ENCODE measurements around the gene GFI1B.
"Not testable (repeated sequence)": the region's sequence is repeated elsewhere in the genome, so short reads cannot be mapped to it uniquely, and the experiment has no call there.

GFI1B gene

DNA sequence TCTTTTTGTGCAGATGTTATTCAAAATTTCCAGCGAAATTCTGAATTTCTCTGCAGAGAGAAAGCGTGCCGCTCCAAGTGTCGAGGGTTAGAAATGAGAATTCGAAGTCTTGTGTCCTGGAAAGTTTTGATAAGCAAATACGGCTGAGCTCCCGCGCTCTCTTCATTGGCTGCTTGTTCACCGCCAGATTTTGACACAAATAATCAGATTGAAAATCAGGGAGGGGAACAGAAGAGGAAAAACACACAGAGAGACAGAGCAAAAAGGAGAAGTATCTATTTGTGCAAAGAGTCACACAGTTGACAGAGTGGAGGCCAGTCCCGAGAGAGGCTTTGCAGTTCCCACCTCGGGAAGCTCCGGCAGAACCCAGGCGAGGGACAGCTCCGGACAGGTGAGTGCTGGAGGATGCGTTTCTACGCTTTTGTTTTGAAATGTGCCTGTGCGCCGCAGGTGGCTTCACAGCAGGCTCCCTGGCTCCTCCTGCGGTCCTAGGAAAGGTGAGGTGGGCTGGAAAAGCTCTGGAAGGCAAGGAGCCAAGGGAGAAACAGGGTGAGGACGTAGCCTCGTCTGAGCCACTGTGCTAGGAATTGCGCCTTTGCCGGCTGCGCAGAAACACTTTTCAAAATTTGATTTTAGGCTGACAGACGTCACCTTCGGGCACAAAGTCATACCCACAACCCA, at the start of gene GFI1B:
GFI1B (plus strand) TSS at position 244 of the 681 bp plus-strand sequence. CDS start 7,985 bp downstream, outside the sequence.
- DNase-seq = no peak

DNA sequence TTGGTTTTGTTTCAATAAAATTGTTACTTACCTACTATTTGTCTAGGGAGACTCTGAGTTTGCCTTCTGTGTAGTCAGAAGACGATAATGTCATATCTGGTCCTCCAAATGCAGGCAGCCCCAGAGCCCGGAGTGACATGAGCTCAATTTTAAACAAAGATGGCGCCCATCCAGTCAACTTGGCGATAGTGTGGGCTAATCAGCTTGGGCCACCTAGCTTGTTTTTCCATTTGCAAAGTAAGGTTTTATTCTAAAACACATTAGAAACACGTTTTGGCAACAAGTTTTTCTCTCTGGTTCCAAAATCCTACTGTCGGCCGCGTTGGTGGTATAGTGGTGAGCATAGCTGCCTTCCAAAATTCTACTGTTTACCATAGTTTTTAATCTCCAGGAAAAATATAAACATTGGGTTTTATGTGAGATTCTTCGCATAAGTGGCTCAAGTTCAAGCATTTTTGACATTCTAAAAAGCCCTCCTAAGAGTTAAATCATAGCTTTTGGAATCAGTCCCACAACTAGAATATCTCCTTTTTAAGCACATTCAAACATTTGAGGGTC, 47.2 kb upstream of the GFI1B start:
- DNase-seq = no peak

DNA sequence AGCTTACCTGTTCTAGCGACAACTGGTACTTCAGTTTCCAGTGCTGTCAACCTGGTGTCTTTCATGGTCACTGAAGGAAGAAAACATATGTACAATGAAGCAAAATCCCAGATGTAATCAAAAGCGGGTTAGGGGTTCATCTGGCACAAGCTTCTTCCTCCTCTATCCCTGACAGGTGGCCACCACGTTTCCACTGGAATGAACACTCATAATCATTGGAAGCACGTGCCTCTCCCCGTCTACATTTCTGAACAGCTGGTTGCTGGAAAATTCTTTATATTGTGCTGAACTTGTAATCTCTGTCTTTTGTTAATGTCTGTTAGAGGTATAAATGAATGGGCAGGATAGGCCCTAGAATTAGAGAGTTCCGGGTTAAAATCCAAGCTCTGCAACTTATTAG, 43.5 kb upstream of the GFI1B start:
- DNase-seq = no peak

DNA sequence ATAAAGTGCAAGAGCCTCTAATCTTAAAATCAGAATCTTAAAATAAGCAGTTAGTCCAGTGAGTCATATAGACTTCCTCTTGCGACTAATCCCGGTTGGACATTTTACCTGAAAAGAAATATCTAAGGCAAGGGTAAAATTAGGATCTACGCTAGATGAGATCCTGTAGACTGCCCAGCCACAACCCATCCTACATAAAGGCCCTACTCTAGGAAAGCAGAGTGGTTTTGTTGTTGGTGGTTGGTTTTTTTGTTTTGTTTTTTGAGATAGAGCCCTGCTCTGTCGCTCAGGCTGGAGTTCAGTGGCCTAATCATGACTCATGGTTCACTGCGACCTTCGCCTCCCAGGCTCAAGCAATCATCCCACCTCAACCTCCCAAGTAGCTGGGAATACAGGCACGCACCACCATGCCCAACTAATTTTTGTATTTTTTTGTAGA, 41.0 kb upstream of the GFI1B start:
- DNase-seq = no peak

DNA sequence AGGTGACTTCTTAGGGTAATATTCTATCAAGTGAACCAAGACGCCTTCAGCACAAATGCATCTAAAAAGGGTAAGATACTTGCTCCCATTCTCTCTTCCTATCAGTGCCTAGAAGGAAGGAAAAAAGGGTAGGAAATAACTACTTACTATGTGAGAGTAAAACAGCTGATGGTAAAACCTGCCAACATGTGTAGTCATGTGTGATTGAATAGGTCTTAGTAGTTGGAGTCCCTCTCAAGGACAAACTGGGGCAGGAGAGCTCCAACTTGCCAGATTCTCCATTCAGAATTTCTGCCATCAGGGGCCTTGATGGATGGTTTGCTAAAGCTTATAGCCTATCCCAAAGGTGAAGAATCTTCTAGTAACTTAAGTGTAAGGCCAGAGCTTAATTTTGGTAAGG, 39.3 kb upstream of the GFI1B start:
- no peak for DNase-seq

DNA sequence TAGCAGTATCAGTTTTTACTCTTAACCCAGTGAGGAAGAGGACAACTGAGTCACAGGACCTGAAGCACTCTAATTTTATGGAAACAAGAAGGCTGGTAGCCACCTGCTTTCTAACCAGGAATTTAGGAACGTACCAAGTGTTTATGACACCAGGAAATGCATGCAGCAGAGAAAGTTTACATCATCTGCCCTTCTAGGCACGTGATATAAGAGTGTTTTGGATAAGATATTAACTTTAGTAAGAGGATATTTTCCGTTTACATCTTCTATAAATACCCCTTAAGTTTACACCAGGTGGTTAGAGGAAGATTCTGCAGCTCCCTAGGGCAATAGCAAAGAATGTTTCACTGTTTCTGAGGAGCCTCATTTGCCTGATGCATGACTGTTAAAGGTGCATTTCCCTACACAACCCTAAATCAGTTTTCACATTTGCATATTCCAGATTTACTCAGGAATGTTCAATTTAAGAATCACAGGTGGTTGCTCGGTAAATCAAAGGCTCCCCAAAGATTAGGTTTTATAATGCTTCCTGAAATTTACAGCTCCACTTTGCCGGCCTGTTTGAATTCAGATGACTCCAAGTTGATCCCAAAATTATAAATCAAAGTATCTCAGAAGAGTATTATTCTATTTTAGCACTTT, 35.8 kb upstream of the GFI1B start:
- DNase-seq = no peak

DNA sequence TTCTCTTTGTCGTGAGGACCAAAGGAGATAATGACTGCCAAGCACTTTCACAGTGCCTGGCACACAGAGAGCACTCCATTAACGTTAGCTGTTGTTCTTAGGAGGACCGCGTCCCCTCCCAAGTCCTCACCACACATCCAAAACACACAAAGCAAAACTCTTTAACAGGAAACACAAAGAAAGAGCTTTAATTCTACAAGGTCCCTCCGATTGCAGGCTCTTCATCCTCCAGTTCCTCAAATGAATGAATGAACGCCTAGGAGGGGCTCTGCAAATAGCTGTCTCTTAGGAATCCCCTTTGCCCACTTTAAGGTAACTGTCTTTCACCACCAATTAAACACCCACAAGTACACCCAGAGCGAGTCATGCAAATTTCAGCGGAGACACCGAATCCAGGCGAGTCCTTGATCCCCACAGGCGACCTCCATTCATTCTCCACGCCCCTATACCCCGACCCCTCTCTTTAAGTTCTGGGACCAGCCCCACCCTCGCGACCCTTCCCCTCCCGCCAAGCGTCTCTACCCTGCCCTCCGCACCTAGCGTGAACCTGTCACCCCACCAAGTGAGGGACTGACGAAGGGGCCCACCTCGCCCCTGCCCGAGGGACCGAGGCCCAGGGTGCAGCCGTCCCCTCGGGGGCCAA, 34.7 kb upstream of the GFI1B start:
- peak; percentile 7 for DNase-seq

DNA sequence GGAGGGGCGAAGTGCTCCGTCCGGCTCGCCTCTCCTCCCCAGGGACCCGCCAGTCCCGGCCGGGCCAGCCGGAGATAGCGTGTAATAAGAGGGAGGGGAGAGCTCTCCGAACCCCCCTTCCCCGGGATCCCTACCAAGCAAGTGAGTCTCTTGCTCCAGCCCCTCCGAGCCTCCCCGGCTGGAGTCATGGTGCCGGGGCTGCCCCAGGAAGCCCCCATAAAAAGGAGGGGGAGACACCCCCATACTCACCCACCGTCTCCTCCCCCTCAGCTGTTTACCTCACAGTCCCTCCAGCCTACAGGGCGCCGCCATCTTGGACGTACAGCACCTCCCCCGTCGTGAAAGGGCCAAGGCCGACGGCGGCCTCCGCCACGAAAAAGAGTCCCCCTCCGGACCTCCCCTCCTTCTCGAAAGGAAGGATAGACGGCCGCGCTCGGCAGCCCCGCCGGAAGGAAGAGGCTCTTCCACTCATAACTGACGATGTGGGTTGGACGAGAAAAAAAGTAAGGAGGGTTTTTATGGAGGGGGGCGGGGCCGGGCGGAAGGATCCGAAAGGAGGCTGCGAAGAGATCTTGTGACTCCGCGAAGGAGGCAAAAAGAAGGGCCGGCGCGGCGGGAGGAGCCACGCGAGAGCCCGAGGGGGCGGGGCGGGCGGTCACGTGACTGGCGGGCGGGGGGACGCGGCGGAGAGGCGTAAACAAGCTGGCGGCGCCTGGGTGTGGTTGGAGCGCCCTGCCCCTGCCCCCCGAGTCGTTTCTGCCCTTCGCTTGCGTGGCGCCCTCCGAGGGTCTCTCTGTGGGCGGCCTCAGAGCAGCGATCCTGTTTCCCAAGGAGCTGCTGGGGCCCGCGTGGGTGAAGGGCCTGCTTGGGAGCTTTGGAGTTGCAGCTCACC, 34.0 kb upstream of the GFI1B start, which contains the start of gene TSC1:
TSC1 (minus strand) TSS at position 323 of the 892 bp plus-strand sequence. CDS start 15,744 bp downstream, outside the sequence.
- DNase-seq = peak; percentile 87

DNA sequence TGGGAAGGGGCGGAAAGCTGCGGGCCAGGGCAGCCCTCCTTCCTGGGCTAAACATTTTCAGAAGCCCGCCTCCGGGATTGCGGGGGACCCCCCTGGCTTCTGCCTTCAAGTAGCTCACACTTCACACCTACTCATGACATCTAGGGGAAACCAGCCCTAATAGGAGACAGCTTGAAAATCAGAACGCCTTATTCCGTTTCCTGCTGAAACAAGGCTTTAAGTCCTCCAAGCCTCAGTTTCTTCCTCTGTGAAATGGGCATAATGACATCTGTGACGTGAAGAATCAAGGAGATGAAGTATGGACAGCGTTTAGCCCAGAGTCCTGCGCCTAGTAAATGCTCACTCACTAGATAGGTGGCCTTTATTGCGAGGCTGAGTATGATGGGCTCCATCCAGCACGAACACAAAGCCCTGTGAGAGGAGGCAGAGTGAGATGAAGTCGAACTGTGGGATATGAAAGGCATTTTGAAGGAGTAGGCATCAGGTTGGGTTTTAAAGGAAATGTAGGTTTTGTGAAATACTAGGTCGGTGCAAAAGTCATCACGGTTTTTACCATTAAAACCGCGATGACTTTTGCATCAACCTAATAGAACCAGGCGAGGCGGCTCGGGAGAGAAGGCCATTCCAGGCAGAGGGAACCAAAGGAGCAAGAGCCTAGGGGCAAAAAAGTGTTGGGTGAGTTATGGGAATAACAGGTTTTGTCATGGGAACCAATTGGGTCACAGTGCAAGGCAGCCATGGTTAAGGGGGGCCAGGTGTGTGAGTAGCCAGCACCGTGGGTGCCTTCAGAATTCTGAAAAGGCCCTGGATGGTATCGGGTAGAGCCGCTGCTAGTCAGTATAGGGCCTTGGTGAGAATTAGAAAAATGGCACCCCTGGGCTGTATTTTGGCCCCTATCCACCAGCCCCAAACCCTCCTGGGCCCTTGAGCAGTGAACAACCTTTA, 33.0 kb upstream of the GFI1B start:
- no peak for DNase-seq

DNA sequence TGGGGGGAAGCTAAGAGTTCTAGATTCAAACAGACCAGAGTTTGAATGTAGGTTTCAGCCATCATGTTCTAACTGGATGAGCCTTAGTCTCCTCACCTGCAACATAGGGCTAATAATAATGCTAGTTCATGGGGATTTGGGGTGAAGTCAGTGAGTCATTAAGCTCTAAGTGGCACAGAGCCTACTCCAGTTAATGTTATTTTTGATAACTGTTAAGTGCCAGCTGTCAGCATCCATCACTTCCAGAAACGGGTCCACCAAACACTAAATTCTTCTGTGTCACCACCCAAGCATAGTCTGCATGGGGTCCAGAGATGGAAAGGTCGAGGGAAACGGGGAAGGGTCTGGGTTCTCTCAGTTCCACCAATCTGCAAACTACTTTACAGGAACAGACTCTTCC, 32.3 kb upstream of the GFI1B start:
- no peak for DNase-seq

DNA sequence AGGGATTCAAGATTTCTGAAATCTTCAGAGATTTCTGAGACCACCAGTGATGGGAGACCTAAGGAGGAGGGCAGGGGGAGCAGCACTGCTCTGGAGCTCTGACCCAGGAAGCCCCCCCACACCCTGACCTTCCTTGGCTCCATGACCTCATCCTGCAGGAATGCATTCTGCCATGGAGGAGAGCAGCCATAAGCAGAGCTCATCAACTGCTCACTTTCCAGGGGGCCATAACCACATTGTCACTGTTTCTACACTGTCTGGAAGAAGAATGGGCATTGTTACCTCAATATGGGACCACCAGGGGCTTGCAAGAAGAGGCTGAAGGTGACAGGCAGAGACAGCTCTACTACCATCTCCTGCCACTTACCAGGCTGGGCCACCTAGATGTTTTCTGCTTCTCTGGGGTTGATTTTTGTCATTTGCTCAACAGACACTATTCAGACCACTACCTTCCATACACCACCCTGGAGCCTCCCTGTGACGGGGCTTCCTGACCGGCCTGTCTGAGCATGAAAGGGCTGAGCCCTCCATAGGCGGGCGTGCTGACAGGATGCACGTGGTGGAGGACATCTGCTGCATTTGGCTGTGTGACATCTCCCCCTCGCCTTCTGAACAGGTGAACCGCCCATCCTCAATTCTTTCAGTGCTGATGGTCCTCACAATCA, 31.7 kb upstream of the GFI1B start:
- no peak for DNase-seq

DNA sequence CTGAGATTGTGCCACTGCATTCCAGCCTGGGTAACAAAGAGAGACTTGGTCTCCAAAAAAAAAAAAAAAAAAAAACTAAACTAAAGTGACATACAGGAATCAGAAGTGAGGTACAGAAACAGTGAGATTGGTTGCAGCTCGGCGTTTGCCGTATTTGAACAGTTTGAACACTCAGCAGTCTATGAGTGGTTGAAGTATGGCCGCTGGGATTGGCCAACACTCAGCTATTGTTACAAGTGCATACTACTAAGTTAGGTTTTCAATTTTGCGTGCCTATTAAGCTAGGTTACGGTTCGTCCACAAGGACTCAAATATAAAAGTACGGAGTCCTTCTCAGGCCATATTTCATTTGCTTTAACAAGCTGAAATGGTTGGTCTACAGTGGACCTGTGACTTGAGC, 30.7 kb upstream of the GFI1B start:
- peak; percentile 27 for DNase-seq

DNA sequence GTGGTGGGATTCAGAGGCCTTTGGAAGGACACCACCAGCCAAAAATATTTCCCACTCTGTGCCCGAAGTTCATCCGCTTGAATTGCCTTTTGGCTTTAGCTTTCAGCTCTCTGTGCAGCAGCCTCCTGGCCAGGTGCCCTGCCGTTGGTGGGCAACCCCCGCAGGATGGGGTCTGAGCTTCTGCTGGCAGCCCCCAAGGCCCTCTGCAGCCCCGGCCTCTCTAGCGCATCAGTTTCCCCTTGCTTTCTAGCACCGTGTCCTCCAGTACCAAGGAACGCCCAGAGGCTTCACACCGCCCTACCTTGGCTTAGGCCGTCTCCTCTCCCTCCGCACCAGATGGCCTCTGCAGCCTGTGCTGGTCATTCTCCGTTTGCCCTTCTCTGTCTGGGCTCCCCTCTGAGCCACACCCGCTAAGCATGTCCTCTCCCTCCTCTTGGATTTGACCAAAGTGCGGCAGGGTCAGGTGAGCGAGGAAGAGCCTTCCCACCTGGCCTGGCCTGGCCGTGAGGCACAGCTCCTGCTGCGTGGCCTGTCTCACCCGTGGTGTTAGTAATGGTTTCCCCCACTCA, 29.9 kb upstream of the GFI1B start:
- DNase-seq = no peak

DNA sequence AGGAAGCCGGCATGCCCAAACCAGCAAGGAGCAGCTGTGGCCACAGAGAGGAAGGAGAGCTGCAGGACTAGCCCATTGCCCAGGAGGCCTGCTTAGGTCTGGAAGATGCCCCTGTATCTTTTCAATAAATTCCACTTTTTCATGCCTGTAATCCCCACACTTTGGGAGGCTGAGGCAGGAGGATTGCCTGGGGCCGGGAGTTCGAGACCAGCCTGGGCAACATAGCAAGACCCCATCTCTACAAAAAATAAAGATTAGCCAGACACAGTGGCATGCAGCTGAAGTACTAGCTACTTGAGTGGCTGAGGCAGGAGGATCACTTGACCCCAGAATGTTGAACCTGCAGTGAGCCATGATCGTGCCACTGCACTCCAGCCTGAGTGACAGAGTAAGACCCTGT, 28.8 kb upstream of the GFI1B start:
- no peak for DNase-seq

DNA sequence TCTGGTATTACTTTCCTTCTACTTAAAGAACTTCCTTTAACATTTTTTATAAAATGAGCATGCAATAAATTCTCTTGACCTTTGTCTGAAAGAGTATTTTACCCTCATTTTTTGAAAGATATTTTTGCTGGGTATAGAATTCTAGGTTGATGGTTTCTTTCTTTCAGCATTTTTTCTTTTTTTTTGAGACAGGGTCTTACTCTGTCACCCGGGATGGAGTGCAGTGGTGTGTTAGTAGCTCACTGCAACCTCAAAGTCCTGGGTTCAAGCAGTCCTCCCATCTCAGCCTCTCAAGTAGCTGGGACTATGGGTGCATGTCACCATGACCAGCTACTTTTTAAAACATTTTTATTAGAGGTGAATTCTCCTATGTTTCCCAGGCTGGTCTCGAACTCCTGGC, 23.4 kb upstream of the GFI1B start:
- no peak for DNase-seq

DNA sequence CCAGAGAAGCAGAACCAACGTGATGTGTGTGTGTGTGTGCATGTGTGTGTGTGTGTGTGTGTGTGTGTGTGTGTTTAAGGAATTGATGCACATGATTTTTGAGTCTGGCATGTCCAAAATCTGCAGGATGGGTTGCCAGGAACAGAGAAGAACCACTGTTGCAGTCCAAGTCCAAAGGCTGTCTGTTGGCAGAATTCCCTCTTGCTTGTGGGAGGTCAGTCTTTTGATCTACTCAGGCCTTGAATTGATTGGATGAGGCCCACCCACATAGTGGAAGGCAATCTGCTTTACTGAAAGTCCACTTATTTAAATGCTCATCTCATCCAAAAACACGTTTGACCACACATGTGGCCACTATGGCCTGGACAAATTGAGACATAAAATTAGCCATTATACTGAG, 22.7 kb upstream of the GFI1B start:
- no peak for DNase-seq

DNA sequence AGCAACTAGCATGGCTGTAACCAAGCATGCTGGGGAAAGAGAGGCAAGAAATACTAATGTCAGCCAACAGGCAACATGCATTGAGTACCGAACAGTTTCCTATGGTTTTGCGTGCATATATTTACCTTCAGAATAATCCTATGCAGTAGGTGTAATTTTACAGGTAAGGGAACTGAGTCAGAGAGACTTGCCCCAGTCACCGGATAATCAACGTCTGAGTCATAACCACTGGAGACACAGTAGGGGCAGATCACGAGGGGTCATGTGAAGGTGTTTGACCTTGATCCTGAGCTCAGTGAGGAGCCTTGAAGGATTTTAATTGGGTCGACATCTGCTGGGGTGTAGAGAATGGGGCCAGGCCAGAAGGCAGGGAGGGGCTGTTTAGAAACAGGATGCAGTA, 20.7 kb upstream of the GFI1B start:
- no peak for DNase-seq

DNA sequence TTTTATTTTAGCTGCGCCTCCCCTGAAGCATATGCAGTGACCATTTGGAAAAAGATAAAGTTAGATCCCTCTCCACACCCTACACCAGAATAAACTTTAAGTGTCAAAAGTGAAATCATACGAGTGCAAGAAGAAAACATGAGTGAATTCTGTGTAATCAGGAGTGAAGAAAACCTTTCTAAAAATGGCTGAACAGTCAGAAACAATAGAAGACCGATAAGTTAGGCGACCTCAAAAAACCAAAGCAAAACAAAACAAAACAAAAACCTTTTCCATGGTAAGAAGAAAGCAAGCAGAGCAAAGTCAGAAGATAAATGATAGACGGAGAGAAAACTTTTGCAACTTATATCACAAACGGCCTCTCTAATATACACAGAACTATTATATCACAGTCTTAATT, 17.5 kb upstream of the GFI1B start:
- no peak for DNase-seq

DNA sequence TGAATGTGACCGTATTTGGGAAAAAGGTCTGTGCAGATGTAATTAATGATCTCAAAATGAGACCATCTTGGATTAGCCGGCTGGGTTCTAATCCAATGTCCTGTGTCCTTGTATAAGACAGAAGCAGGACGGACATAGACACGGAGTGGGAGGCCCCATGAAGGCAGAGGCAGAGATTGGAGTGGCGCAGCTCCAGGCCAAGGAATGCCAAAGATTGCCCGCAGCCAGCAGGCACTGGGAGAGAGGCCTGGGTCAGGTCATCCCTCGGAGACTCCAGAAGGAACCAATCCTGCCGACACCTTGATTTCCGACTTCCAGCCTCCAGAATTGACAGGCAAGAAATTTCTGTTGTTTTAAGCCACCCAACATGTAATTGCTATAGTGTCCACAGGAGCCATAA, 13.0 kb upstream of the GFI1B start:
- DNase-seq = no peak

DNA sequence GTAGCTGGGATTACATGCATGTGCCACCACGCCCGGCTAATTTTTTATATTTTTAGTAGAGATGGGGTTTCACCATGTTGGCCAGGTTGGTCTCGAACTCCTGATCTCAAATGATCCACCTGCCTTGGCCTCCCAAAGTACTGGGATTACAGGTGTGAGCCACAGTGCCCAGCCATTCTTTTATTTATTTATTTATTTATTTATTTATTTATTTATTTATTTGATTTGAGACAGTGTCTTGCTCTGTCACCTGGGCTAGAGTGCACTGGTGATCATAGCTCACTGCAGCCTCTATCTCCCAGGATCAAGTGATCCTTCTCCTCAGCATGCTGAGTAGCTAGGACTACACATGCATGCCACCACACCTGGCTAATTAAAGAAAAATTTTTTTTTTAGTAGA, 10.6 kb upstream of the GFI1B start:
- not testable (repeated sequence) for DNase-seq

DNA sequence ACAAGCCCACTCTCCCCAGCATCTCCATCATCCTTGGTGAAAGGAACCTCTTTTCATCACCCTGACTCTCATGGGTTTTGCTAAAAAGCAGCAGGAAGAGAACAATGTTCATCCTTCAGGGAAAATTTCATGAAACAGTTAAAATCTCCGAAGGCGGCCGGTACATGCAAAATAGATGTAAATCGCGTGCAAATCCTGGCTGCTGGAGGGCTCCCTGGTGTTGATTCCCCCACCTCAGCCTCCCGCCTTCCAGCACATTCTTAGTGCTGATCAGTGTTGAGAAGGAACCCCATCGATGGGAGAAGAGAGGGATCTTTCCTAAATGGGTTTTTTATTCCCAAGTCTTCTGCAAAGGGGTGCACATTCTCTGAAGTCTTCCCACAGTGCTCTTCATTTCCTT, 8.7 kb upstream of the GFI1B start:
- DNase-seq = no peak
